ENCODE measurements around the gene MT1X. TPM values are rescaled to one million over a fixed set of nuclear protein-coding genes. Genes with fewer than 3 reads are reported as not detected.

MT1X gene
- total RNA-seq, 1 donor from 2014 or later = 39.3 TPM

DNA sequence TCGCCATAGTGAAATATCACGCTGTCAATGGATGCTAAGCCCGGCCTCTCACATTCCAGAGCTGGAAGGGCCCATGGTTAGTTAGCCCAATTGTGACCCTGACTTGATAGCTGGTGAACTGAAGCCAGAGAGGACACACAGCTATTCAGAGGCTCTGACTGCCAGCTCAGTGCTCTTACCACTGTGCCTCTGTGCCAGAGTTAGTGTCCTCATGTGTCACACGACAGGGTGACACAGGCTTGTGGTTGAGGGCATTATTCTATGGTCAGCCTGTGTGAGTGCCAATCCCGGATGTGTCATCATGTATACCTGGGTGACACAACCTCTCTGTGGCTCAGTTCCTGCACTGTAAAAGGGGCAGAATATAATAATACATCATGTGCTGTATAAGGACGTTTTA, 2.5 kb upstream of the MT1X start:
- Mint-ChIP-seq H3K4me3 (no peak overlapping the region), H3K9me3 (no peaks in the 10 kb centered on the region), H3K27ac (no peak overlapping the region), H3K27me3 (peaks cover 74% of the 10 kb centered on the region), H3K36me3 (no peaks in the 10 kb centered on the region), H3K4me1 (ENCODE audit: unreplicated experiment) (peaks cover 4% of the 10 kb centered on the region)
- TF ChIP-seq, protein P1, sequence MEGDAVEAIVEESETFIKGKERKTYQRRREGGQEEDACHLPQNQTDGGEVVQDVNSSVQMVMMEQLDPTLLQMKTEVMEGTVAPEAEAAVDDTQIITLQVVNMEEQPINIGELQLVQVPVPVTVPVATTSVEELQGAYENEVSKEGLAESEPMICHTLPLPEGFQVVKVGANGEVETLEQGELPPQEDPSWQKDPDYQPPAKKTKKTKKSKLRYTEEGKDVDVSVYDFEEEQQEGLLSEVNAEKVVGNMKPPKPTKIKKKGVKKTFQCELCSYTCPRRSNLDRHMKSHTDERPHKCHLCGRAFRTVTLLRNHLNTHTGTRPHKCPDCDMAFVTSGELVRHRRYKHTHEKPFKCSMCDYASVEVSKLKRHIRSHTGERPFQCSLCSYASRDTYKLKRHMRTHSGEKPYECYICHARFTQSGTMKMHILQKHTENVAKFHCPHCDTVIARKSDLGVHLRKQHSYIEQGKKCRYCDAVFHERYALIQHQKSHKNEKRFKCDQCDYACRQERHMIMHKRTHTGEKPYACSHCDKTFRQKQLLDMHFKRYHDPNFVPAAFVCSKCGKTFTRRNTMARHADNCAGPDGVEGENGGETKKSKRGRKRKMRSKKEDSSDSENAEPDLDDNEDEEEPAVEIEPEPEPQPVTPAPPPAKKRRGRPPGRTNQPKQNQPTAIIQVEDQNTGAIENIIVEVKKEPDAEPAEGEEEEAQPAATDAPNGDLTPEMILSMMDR (conservative IDR thresholded peaks at IDR 0.05) = no peak
- no peak for DNase-seq (ENCODE audit: extremely low spot score, unreplicated experiment)

DNA sequence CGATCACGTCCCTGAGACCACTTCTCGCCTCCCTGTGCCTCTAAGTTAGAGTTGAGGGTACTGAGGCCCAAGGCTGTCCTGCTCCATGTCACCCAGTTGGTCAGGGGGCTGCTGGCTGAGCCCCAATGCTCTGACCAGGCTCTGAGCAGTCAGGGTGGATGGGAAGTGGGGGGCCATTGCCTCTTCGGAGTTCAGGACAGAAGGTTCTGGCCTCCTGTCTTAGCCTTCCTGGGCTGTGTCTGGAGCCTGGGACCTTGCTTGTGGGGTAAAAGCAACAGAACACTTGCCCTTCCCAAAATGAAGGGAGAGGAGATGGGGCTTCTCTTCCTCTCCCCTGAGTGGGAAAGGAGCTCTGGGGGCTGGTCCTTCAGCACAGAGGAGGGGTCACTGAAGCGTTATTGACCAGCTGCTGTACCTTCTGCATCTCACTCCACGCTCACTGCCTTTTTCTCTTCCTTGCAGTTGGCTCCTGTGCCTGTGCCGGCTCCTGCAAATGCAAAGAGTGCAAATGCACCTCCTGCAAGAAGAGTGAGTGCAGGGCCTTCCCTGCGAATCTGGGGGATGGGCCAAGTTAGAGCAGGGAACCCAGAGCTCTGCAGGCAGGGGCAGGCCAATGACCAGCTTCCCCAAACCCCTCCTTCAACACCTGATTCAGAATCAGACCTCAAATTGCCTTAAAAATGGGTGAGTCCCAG, 580 bp downstream of the MT1X start:
- TF ChIP-seq, protein P1 (conservative IDR thresholded peaks at IDR 0.05) = no peak
- Mint-ChIP-seq H3K4me1 (ENCODE audit: unreplicated experiment) (peaks cover 4% of the 10 kb centered on the region), H3K36me3 (peaks cover 8% of the 10 kb centered on the region), H3K27me3 (peaks cover 50% of the 10 kb centered on the region), H3K27ac (no peak overlapping the region), H3K9me3 (peaks cover 7% of the 10 kb centered on the region), H3K4me3 (peak overlapping the region; percentile 90)
- DNase-seq (ENCODE audit: extremely low spot score, unreplicated experiment) = no peak

DNA sequence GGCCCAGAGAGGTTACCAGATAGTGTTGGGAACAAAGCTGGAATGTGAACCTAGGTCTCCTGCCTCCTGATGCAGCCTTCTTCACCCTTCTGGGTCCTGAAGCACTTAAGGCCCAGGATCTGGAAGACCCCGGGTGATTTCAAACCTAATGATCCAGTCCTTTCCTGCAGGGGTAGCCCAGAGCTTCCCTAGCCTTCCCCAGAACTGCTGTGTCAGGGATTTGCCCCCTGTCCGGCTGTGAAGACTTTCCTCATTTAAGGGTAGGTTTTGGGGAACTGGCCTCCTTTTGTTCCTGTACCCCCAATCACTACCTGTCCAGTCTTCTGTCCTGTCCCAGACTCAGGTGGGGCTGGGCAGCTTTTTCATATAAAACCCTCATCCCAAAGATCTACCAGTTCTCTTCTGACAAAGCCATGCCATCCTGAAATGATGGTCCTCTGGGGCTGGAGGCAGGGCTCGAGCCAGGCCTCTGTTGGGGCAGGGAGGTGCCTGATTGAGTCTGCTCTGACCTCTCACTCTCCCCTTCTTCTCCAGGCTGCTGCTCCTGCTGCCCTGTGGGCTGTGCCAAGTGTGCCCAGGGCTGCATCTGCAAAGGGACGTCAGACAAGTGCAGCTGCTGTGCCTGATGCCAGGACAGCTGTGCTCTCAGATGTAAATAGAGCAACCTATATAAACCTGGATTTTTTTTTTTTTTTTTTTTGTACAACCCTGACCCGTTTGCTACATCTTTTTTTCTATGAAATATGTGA, 1.3 kb downstream of the MT1X start:
- no peak overlapping the region for H3K27ac Mint-ChIP-seq
- peaks cover 4% of the 10 kb centered on the region for H3K4me1 Mint-ChIP-seq (ENCODE audit: unreplicated experiment)
- H3K36me3 Mint-ChIP-seq = peaks cover 10% of the 10 kb centered on the region
- DNase-seq (ENCODE audit: extremely low spot score, unreplicated experiment) = no peak
- H3K9me3 Mint-ChIP-seq = peaks cover 9% of the 10 kb centered on the region
- H3K27me3 Mint-ChIP-seq = peaks cover 50% of the 10 kb centered on the region
- TF ChIP-seq, protein P1 (conservative IDR thresholded peaks at IDR 0.05) = no peak
- peak overlapping the region; percentile 90 for H3K4me3 Mint-ChIP-seq

- Mint-ChIP-seq H3K9me3 (peaks cover 9% of the 10 kb centered on the region), H3K27me3 (peaks cover 48% of the 10 kb centered on the region), H3K36me3 (peaks cover 10% of the 10 kb centered on the region), H3K27ac (no peak overlapping the region), H3K4me1 (ENCODE audit: unreplicated experiment) (peaks cover 4% of the 10 kb centered on the region), H3K4me3 (peak overlapping the region; percentile 90)
- DNase-seq (ENCODE audit: extremely low spot score, unreplicated experiment) = no peak
- TF ChIP-seq, protein P1 (conservative IDR thresholded peaks at IDR 0.05) = no peak
Measured at GRCh38 chr16:56684256-56684925, 2.1 kb downstream of the MT1X start.

GRCh38 chr16:56684926-56685590, 2.8 kb downstream of the MT1X start:
- peaks cover 9% of the 10 kb centered on the region for H3K9me3 Mint-ChIP-seq
- H3K27ac Mint-ChIP-seq = no peak overlapping the region
- DNase-seq (ENCODE audit: extremely low spot score, unreplicated experiment) = no peak
- H3K4me1 Mint-ChIP-seq (ENCODE audit: unreplicated experiment) = peaks cover 4% of the 10 kb centered on the region
- no peak overlapping the region for H3K4me3 Mint-ChIP-seq
- H3K27me3 Mint-ChIP-seq = peaks cover 42% of the 10 kb centered on the region
- TF ChIP-seq, protein P1 (conservative IDR thresholded peaks at IDR 0.05) = no peak
- H3K36me3 Mint-ChIP-seq = peaks cover 10% of the 10 kb centered on the region

Measured in type B pancreatic cell (in vitro differentiated cells).